HL-60 (cell line): ENCODE data around the gene NSL1.

Experiments
- CTCF ChIP-seq: IDR thresholded peaks from one replicate; pipeline ENCODE4 v1.5.1; 2011; ENCODE audit warnings: low read length, control low read depth, inconsistent platforms; ENCODE audit not compliant: insufficient read depth
- GABPA ChIP-seq: IDR thresholded peaks from 2 replicates; pipeline ENCODE4 v1.6.1; 2012; ENCODE audit warnings: low read depth
- SPI1 ChIP-seq: IDR thresholded peaks from 2 replicates; pipeline ENCODE4 v1.6.1; 2012; ENCODE audit warnings: low read depth, mild to moderate bottlenecking, borderline replicate concordance

DNA sequence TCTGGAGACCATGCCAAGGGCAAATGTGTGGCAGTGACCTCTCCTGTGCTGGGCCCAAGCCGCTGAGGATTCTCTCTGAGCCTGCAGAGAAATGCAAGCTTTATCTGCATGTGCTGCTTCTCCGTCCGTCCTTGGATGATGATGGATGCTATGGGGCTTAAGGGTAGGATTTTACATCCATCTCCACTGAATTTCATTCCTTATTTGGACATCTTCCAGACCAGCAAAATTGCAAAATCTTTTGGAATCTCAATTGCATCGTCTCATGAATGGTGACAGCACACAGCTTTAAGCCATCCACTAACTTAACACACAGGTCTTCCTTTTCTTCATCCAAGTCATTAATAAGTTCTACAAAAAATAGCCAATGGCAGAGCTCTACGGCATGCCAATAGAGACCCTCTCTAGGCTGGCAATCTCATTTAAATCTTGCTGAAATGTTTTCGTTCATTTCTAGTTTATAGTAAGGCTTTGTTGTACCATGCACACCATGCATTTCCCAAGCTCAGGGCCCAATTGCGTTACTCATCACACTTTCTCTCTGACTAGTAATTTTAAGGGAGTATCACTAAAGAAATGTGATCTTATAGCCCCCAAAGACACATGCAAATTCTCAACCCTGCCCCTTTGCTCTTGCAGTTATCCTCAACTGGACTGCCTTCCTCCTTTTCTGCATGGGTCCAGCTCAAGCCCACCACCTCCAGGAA is 103.1 kb downstream of the NSL1 start:
- TF ChIP-seq SPI1 (no peak), CTCF (no peak), GABPA (no peak)
